Left ventricle myocardium superior (tissue), 1 donor: ENCODE measurements around the gene MAP3K9. TPM values are rescaled to one million over a fixed set of nuclear protein-coding genes. Genes with fewer than 3 reads are reported as not detected.

ENCODE experiments used
- ATAC-seq: fragments of 200-7000 bp; cut with Tn5 transposase; one replicate; pipeline ENCODE4 v1.9.1; 2020; ENCODE audit warnings: mild to moderate bottlenecking, moderate library complexity
- DNase-seq: peaks from one replicate; pipeline ENCODE4 v3.0.0-alpha.2; 2020
- intact Hi-C: fragments of 100-400 bp; cut with micrococcal nuclease; formaldehyde crosslinking; loops from one replicate; pipeline ENCODE4 v1.11.0; 2022
- total RNA-seq: library from RNA; stranded (reverse); fragmentation: NEBNext Ultra II Directional; extraction: Animal tissue kit (Norgen Biotek cat#: 25700); gene quantifications from one replicate; pipeline ENCODE4 v1.2.1, GENCODE V29; 2021
- donor health status: DM: no; HTN: yes; CAD: no; lungs with severe emphysema.

Gene MAP3K9
- total RNA-seq, 1 donor from 2014 or later, result 1.6 TPM

GRCh38 chr14:70741482-70741881 lies 67.8 kb downstream of the MAP3K9 start:
- intact Hi-C loops, result no loop called here
- DNase-seq (no peak), ATAC-seq (no peak)

GRCh38 chr14:70735043-70735442 lies 74.3 kb downstream of the MAP3K9 start:
- DNase-seq, result no peak
- no peak for ATAC-seq
- intact Hi-C loops, result no loop called here

GRCh38 chr14:70731447-70732239 lies 77.7 kb downstream of the MAP3K9 start:
- no peak for ATAC-seq
- intact Hi-C loops, result no loop called here
- no peak for DNase-seq

GRCh38 chr14:70730393-70730792 lies 78.9 kb downstream of the MAP3K9 start:
- intact Hi-C loops, result no loop called here
- DNase-seq, result no peak
- no peak for ATAC-seq

- ATAC-seq, result peak; percentile 54
Measured at GRCh38 chr14:70726651-70727375, 82.5 kb downstream of the MAP3K9 start.

GRCh38 chr14:70724944-70725343 lies 84.4 kb downstream of the MAP3K9 start:
- no peak for DNase-seq
- intact Hi-C loops, result no loop called here
- ATAC-seq, result no peak

More at GRCh38 chr14:70726651-70727375, 82.5 kb downstream of the MAP3K9 start:
- no peak for DNase-seq
- intact Hi-C loops, result no loop called here

- DNase-seq (no peak), ATAC-seq (no peak)
- intact Hi-C loops, result no loop called here
Measured at GRCh38 chr14:70724110-70724509, 85.2 kb downstream of the MAP3K9 start.

GRCh38 chr14:70723276-70723675 lies 86.0 kb downstream of the MAP3K9 start:
- no peak for DNase-seq
- intact Hi-C loops, result no loop called here
- no peak for ATAC-seq

GRCh38 chr14:70722418-70722817 lies 86.9 kb downstream of the MAP3K9 start:
- DNase-seq (no peak), ATAC-seq (no peak)
- intact Hi-C loops, result no loop called here

- DNase-seq, result no peak
- no peak for ATAC-seq
- intact Hi-C loops, result no loop called here
Measured at GRCh38 chr14:70721542-70721941, 87.8 kb downstream of the MAP3K9 start.

- ATAC-seq (no peak), DNase-seq (no peak)
- intact Hi-C loops, result no loop called here
Measured at GRCh38 chr14:70718383-70719118, 90.8 kb downstream of the MAP3K9 start.

- intact Hi-C loops, result no loop called here
- ATAC-seq, result no peak
- DNase-seq, result no peak
Measured at GRCh38 chr14:70716958-70717357, 92.4 kb downstream of the MAP3K9 start.

GRCh38 chr14:70716483-70716882 lies 92.8 kb downstream of the MAP3K9 start:
- intact Hi-C loops, result no loop called here
- DNase-seq (no peak), ATAC-seq (no peak)

- ATAC-seq (peak; percentile 38), DNase-seq (no peak)
- intact Hi-C loops, result loop anchor here (5.0 kb wide), 1 partner anchor 92 kb away; no protein-coding TSS in a partner anchor
Measured at GRCh38 chr14:70714055-70714550, 95.2 kb downstream of the MAP3K9 start.

GRCh38 chr14:70713511-70713916 lies 95.8 kb downstream of the MAP3K9 start:
- DNase-seq (no peak), ATAC-seq (peak; percentile 34)
- intact Hi-C loops, result loop anchor here (5.0 kb wide), 1 partner anchor 91 kb away; no protein-coding TSS in a partner anchor

GRCh38 chr14:70713096-70713495 lies 96.2 kb downstream of the MAP3K9 start:
- DNase-seq (no peak), ATAC-seq (no peak)
- intact Hi-C loops, result loop anchor here (5.0 kb wide), 1 partner anchor 91 kb away; no protein-coding TSS in a partner anchor

- ATAC-seq (no peak), DNase-seq (no peak)
- intact Hi-C loops, result loop anchor here (5.0 kb wide), 1 partner anchor 89 kb away; no protein-coding TSS in a partner anchor
Measured at GRCh38 chr14:70711451-70711850, 97.9 kb downstream of the MAP3K9 start.

- intact Hi-C loops, result loop anchor here (5.0 kb wide), 1 partner anchor 88 kb away; no protein-coding TSS in a partner anchor
- DNase-seq, result no peak
- no peak for ATAC-seq
Measured at GRCh38 chr14:70709726-70710382, 99.5 kb downstream of the MAP3K9 start.
